ENCODE measurements around the gene NECTIN3.

- TF ChIP-seq CTCF (IDR thresholded peaks at IDR 0.05) (no peak), POLR2A (IDR thresholded peaks at IDR 0.05) (no peak)
These were observed 155.6 kb downstream of the NECTIN3 start for GRCh38 chr3:111227216-111227615.

All from thyroid gland (tissue), 4 donors.